Fibroblast of villous mesenchyme (primary cell): ENCODE data around the gene FH. TPM values are rescaled to one million over a fixed set of nuclear protein-coding genes. Genes with fewer than 3 reads are reported as not detected.

ENCODE experiments used
- DNase-seq: peaks from one replicate; pipeline ENCODE4 v3.0.0-alpha.2; 2010; ENCODE audit warnings: low read depth
- H3K4me3 ChIP-seq: 2 replicates; pipeline ENCODE4 v1.5.1; 2011; ENCODE audit warnings: low read depth, mild to moderate bottlenecking, low read length
- total RNA-seq: library from RNA; depleted of rRNA; stranded (reverse); fragments of >200 nt; gene quantifications from 2 replicates; pipeline ENCODE4 v1.2.3, GENCODE V29; 2012
- TF ChIP-seq, protein P1 (sequence below): IDR thresholded peaks from 2 replicates; pipeline ENCODE4 v1.5.1; 2012; ENCODE audit warnings: low read depth, mild to moderate bottlenecking, low read length; ENCODE audit not compliant: insufficient read depth

Gene FH
- total RNA-seq, 1 donor = 128 TPM

DNA sequence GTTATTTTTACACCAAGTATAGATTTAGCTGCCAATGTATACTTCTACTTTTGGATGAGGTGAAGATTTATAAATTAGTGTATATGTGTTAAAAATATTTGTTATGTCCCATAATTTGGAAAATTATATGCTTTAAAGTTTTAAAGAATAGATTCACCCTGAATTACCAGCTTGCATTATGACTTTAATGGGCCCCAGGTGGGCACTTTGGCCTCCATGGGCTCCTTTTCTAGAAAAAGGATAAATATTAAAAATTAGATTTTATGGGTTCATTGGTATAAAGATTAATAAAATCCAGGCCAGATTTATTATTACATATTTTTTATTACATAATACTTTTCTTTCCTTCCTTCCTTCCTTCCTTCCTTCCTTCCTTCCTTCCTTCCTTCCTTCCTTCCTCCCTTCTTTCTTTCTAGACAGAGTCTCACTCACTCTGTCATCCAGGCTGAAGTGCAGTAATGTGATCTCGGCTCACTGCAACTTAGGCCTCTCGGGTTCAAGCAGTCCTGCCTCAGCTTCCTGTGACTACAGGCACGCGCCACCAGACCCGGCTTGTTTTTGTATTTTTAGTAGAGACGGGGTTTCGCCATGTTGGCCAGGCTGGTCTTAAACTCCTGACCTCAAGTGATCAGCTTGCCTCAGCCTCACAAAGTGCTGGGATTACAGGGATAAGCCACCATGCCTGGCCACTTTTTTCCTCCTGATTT is 34.5 kb upstream of the FH start:
- DNase-seq = no peak
- H3K4me3 ChIP-seq = no peak overlapping the region
- TF ChIP-seq, protein P1, sequence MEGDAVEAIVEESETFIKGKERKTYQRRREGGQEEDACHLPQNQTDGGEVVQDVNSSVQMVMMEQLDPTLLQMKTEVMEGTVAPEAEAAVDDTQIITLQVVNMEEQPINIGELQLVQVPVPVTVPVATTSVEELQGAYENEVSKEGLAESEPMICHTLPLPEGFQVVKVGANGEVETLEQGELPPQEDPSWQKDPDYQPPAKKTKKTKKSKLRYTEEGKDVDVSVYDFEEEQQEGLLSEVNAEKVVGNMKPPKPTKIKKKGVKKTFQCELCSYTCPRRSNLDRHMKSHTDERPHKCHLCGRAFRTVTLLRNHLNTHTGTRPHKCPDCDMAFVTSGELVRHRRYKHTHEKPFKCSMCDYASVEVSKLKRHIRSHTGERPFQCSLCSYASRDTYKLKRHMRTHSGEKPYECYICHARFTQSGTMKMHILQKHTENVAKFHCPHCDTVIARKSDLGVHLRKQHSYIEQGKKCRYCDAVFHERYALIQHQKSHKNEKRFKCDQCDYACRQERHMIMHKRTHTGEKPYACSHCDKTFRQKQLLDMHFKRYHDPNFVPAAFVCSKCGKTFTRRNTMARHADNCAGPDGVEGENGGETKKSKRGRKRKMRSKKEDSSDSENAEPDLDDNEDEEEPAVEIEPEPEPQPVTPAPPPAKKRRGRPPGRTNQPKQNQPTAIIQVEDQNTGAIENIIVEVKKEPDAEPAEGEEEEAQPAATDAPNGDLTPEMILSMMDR = no peak

DNA sequence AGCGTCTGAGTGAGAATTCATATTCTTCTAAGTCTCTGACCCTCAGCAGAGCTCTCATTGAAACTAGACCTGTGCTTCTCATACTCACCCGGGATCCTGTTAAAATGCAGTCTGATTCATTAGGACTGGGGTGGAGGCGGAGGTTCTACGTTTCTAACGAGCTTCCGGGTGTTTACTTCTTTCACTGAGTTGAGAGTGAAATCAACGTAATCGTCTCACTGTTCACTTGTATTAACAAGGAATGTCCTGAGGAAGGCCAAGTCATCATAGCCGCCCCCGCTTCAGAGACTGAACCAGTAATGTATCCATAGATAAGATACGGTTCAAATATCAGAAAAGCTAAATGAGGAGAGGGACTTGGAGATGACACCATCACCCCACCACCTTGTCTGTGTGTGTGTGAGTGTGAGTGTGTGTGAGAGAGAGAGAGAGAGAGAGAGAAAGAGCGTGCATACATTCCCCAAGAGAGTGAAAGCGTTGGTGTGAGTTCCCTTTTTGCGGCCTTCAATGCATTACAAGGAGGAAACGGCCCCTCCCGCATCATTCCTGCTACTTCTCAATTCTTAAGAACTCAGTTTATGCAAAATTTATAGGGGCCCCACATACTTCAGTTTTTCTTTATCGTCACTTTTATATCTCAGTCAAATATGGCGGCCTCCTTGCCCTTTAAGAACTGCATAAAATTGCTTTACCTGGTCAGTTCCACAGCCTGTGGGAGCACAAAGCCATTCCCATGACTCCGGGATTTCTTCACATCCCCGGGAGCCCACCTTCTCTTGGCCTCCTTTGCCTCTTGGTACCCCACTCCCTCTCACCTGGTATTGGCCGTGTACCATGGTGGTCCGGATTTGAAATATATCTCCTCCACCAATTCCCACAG is 32.4 kb upstream of the FH start:
- no peak for DNase-seq
- H3K4me3 ChIP-seq = no peak overlapping the region
- TF ChIP-seq, protein P1 = no peak

DNA sequence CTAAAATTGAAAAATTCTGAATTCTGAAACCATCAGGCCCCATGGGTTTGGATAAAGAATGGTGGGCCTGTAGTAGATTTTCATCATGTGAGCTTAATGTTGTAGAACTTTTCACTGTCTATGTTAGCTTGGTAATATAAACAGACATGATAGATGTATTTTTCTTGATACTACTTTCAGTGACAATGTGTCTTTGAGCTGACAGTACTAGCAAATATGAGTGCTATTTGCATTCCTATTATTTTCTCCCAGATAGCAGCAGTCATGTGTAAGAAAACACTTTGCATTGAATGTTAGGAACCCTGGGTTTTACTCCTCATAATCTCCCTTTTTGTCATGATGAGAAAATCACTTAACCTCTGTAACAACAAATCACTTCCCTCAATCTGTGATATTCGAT is 30.8 kb upstream of the FH start:
- TF ChIP-seq, protein P1 = no peak
- no peak overlapping the region for H3K4me3 ChIP-seq
- DNase-seq = no peak

DNA sequence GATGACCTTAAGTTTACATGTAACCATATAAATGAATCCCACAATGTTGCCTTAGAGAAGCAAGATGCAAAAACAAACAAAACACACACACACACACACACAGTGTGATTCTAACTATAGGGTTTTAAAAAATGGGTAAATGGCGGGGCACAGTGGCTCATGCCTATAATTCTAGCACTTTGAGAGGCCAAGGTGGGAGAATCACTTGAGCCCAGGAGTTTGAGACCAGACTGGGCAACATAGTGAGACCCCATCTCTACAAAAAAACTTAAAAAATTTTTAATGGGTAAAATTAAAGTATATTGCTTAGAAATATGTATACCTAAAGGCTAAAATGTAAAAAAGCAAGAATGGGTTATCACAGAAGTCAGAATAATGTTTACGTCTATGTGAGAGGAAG is 28.5 kb upstream of the FH start:
- DNase-seq = no peak
- H3K4me3 ChIP-seq = no peak overlapping the region
- TF ChIP-seq, protein P1 = no peak

DNA sequence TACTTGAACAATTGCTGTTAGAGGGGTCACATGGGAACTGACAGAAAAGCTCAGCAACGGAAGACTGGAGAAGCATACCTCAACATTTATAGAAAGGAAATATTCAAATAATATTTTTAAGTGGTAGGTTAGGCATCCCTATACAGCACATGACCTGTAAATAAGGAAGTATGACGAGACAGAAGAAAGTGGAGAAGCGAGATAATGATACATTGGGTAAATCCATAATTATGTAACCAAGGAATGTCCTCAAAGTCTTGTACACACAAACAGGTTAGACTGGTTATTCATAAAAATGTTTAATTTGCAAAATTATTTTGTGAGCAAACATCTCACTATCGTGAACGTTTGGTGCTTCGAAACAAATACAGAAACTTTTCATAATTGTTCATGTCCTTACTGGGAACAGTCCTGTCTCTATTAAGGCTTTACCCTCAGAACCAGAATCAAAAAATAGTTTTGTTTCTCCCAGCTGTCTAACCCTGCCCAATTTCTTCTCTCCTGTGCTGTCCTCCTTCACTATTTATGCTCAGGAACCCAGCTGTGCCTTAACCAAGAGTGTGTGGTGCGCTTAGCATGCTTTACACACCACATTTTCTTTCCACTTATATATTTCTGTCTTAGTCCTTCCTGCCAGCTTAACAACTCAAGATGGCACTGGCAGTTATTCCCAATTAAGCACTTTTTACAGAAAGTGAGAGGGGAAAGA is 22.8 kb upstream of the FH start:
- H3K4me3 ChIP-seq = no peak overlapping the region
- DNase-seq = no peak
- TF ChIP-seq, protein P1 = no peak

DNA sequence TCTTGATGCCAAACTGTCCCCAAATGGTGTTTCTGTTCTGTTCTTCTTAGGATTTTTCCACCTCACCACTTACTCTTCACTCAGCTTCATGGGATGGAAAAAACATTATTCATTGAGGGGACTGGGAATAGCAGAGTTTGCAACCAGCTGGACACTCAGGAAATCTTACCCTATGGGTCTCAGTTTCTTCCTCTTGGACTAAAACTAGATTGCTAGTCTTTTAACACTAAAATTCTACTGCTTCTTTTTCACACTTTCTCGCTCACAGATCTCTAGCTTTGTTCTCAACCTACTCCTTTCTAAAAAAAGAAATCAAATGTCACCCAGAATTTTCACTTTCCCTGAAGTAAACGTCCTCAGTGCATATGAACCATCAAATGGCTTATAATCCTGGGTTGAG is 17.4 kb upstream of the FH start:
- H3K4me3 ChIP-seq = no peak overlapping the region
- TF ChIP-seq, protein P1 = no peak
- DNase-seq = no peak
